Globus pallidus (tissue), 1 donor: Measurements from ENCODE around the gene CCDC149.

ENCODE experiments used
- DNase-seq: peaks from one replicate; pipeline ENCODE4 v3.0.0-alpha.2; 2015; ENCODE audit warnings: low spot score

Gene CCDC149

GRCh38 chr4:24912252-24913118 lies at the start of gene CCDC149:
Gene CCDC149, minus strand, starts transcription at chr4:24913042. Its CDS starts 178 bp downstream, at chr4:24912864.
- DNase-seq = peak; percentile 56

- no peak for DNase-seq
These were observed 45.0 kb upstream of the CCDC149 start for GRCh38 chr4:24957886-24958285.

- no peak for DNase-seq
These were observed 43.9 kb upstream of the CCDC149 start for GRCh38 chr4:24956763-24957162.

GRCh38 chr4:24956091-24956490 lies 43.2 kb upstream of the CCDC149 start:
- no peak for DNase-seq

GRCh38 chr4:24952667-24953066 lies 39.8 kb upstream of the CCDC149 start:
- no peak for DNase-seq

- DNase-seq = no peak
These were observed 37.1 kb upstream of the CCDC149 start for GRCh38 chr4:24949970-24950369.

- no peak for DNase-seq
These were observed 25.1 kb upstream of the CCDC149 start for GRCh38 chr4:24937917-24938281.

GRCh38 chr4:24937176-24937916 lies 24.5 kb upstream of the CCDC149 start:
- DNase-seq = no peak

- DNase-seq = no peak
These were observed 23.0 kb upstream of the CCDC149 start for GRCh38 chr4:24935856-24936255.

GRCh38 chr4:24934311-24934710 lies 21.5 kb upstream of the CCDC149 start:
- DNase-seq = no peak

GRCh38 chr4:24933684-24934275 lies 20.9 kb upstream of the CCDC149 start:
- DNase-seq = no peak

- no peak for DNase-seq
These were observed 19.8 kb upstream of the CCDC149 start for GRCh38 chr4:24932515-24933225.

GRCh38 chr4:24930151-24930550 lies 17.3 kb upstream of the CCDC149 start:
- DNase-seq = no peak

- no peak for DNase-seq
These were observed 15.9 kb upstream of the CCDC149 start for GRCh38 chr4:24928708-24929107.

GRCh38 chr4:24927049-24927448 lies 14.2 kb upstream of the CCDC149 start:
- DNase-seq = no peak

GRCh38 chr4:24924309-24924781 lies 11.5 kb upstream of the CCDC149 start:
- no peak for DNase-seq

GRCh38 chr4:24923550-24923949 lies 10.7 kb upstream of the CCDC149 start:
- DNase-seq = no peak

- no peak for DNase-seq
These were observed 10.2 kb upstream of the CCDC149 start for GRCh38 chr4:24923002-24923401.

GRCh38 chr4:24922416-24922815 lies 9.6 kb upstream of the CCDC149 start:
- no peak for DNase-seq

GRCh38 chr4:24921491-24921890 lies 8.6 kb upstream of the CCDC149 start:
- no peak for DNase-seq

- no peak for DNase-seq
These were observed 7.2 kb upstream of the CCDC149 start for GRCh38 chr4:24920008-24920407.
